Astrocyte (in vitro differentiated cells and primary cell): Measurements from ENCODE around the gene ARHGEF40.

ENCODE experiments used
- EZH2 ChIP-seq: IDR thresholded peaks from 2 replicates; pipeline ENCODE4 v1.6.1; 2012; ENCODE audit warnings: mild to moderate bottlenecking, low read length, inconsistent platforms; ENCODE audit not compliant: insufficient read depth
- TF ChIP-seq, protein P1 (sequence below): IDR thresholded peaks from 2 replicates; pipeline ENCODE4 v1.5.1; 2011; ENCODE audit warnings: low read depth, mild to moderate bottlenecking, inconsistent platforms, low read length, moderate library complexity; ENCODE audit not compliant: insufficient read depth

DNA sequence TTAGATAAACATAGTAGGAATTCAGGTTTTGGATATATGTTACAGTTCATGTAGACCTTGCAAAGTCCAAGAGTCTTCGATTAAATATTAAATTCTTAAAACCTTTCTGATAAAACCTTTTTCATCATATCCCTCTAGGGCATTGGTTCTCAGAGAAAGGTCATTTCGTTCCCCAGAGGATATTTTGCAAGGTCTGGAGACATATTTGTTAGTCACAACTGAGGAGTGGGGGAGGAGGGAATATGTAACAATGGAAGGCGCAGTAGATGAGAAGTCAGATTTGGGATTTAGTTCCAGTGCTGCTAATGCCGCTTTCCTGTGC, 36.0 kb downstream of the ARHGEF40 start:
- TF ChIP-seq, protein P1, sequence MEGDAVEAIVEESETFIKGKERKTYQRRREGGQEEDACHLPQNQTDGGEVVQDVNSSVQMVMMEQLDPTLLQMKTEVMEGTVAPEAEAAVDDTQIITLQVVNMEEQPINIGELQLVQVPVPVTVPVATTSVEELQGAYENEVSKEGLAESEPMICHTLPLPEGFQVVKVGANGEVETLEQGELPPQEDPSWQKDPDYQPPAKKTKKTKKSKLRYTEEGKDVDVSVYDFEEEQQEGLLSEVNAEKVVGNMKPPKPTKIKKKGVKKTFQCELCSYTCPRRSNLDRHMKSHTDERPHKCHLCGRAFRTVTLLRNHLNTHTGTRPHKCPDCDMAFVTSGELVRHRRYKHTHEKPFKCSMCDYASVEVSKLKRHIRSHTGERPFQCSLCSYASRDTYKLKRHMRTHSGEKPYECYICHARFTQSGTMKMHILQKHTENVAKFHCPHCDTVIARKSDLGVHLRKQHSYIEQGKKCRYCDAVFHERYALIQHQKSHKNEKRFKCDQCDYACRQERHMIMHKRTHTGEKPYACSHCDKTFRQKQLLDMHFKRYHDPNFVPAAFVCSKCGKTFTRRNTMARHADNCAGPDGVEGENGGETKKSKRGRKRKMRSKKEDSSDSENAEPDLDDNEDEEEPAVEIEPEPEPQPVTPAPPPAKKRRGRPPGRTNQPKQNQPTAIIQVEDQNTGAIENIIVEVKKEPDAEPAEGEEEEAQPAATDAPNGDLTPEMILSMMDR = no peak
- TF ChIP-seq EZH2 = no peak
